ENCODE results near the gene EPN1.
A peak's percentile ranks its signal among the peaks of the same experiment; 100 is the strongest.

- TF ChIP-seq CTCF (IDR thresholded peaks at IDR 0.05; ENCODE audit: control extremely low read depth in 1 of 3, insufficient read depth in 1 of 3, low read depth in 1 of 3, low read length in 3 of 3) (peak; percentile 2 to 35 (median 17); a peak in 3 of 4 replicates), TCF12 (IDR thresholded peaks at IDR 0.05; ENCODE audit: low read depth, low read length) (no peak), USF2 (IDR thresholded peaks at IDR 0.05; ENCODE audit: low read length) (no peak), POLR2A (IDR thresholded peaks at IDR 0.05; ENCODE audit: control extremely low read depth in 1 of 2, low read depth in 2 of 2, low read length in 2 of 2) (no peak), EZH2 (IDR thresholded peaks at IDR 0.05; ENCODE audit: low read depth, low read length, severe bottlenecking) (no peak), JUND (IDR thresholded peaks at IDR 0.05; ENCODE audit: low read length) (no peak), JUN (IDR thresholded peaks at IDR 0.05; ENCODE audit: low read depth, low read length) (no peak)
These were observed 29.6 kb downstream of the EPN1 start for GRCh38 chr19:55704494-55705245.

Measured in H1 (cell line).